D721Med (cell line): ENCODE measurements around the gene ALG11.

Experiments
- DNase-seq: peaks from one replicate; pipeline ENCODE4 v3.0.0; 2011; ENCODE audit warnings: low spot score; ENCODE audit not compliant: insufficient read length
- FAIRE-seq: peaks from 2 replicates; lab custom pipeline; 2011; peaks lifted over from hg19 to GRCh38; lab: Jason Lieb, UNC
- CTCF ChIP-seq: IDR thresholded peaks from 2 replicates; pipeline ENCODE4 v1.5.1; 2012; ENCODE audit warnings: mild to moderate bottlenecking, control low read depth; ENCODE audit not compliant: insufficient read depth; ENCODE audit errors: missing control alignments

ALG11 gene

GRCh38 chr13:51998723-51999509 is 13.3 kb upstream of the ALG11 start:
- TF ChIP-seq CTCF, result no peak
- no peak for FAIRE-seq
- no peak for DNase-seq

DNA sequence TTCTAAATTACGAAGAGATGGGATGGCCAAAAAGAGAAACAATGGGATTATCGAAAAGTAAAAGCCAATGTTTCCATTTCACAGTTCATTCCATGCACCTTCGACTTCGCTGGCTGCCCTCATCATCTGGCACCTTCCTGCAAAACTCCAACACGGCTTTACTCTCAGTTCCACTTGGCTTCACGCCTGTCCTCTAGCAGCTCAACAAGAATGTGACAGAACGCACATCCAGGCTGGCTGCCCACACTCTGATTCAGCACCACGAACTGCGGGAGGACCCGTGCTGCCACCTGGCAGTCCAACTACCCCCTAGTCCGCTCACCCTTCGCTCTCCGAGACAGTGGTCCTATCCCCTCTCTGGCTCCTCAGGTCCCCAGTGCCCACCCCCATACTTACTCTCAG is 12.7 kb upstream of the ALG11 start:
- FAIRE-seq (no peak), DNase-seq (no peak)
- TF ChIP-seq CTCF, result no peak

DNA sequence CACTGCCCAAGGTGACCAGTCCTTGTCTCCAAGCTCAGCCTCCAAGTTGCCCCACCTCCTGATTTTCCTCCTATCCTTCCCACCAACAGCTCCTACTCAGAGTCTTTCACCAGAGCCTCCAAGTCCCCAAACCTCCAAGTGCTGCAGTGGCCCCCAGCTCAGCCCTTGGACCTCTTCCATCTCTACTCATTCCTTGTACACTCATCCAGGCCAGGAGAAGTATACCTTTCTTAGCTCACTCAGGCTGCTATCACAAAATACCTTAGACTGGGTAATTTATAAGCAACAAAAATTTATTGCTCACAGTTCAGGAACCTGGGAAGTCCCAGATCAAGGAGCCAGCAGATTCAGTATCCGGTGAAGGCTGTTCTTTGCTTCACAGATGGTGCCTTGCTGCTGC is 12.3 kb upstream of the ALG11 start:
- no peak for TF ChIP-seq CTCF
- no peak for DNase-seq
- no peak for FAIRE-seq

- TF ChIP-seq CTCF, result peak; percentile 66
- DNase-seq (peak; percentile 67), FAIRE-seq (peak; percentile 25)
These were observed 11.0 kb upstream of the ALG11 start for GRCh38 chr13:52001120-52001731.

DNA sequence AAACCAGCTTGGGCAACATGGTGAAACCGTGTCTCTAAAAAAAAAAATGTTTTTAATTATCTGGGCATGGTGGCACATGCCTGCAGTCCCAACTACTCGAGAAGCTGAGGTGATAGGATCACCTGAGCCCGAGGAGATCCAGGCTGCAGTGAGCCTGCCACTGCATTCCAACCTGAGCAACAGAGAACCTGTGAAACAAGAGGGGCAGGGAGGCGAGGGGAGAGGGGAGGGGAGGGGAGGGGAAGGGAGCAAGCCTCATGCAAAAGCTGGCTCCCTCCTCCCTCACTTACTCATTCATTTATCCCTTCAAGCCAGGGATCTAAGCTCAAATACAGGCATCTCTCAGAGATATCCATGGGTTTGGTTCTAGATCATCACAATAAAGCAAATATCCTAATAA is 9.8 kb upstream of the ALG11 start:
- TF ChIP-seq CTCF, result no peak
- FAIRE-seq, result no peak
- DNase-seq, result no peak

DNA sequence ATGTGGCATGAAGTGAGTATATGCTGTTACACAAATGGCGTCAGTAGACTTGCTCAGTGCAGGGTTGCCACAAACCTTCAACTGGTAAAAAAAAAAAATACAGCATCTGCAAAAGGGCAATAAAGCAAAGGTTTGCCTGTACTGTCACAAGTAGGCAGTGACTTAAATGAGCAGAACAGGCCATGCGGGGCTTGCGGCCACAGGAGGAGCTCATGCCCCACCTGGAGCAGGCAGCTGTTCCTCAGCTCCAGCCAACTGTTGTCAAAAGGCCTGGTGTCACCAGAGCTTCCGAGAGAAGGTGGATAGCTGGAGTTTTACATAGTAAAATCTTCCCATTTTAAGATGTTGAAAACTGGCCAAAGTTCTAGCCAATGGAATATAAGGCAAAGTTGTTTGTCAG is 8.7 kb upstream of the ALG11 start:
- FAIRE-seq, result no peak
- DNase-seq, result no peak
- TF ChIP-seq CTCF, result no peak
